Subcutaneous adipose tissue (tissue), 4 donors: ENCODE measurements around the gene MCM3. TPM values are rescaled to one million over a fixed set of nuclear protein-coding genes. Genes with fewer than 3 reads are reported as not detected.

Source experiments
- total RNA-seq, 4 donors: library from RNA; depleted of rRNA; stranded (reverse); fragments of >200 nt; gene quantifications; one replicate each; pipeline ENCODE4 v1.1.0, GENCODE V29; 2016
- TF ChIP-seq, protein P1 (sequence below): fragments of 450-650 bp; IDR thresholded peaks from one replicate; pipeline ENCODE4 v1.5.1; 2016; ENCODE audit warnings: low read depth, mild to moderate bottlenecking, control low read depth, antibody characterized with exemption, moderate library complexity

MCM3 gene
- total RNA-seq, 4 donors from 2014 or later, result 22.9 to 30.9 (median 27.6) TPM

DNA sequence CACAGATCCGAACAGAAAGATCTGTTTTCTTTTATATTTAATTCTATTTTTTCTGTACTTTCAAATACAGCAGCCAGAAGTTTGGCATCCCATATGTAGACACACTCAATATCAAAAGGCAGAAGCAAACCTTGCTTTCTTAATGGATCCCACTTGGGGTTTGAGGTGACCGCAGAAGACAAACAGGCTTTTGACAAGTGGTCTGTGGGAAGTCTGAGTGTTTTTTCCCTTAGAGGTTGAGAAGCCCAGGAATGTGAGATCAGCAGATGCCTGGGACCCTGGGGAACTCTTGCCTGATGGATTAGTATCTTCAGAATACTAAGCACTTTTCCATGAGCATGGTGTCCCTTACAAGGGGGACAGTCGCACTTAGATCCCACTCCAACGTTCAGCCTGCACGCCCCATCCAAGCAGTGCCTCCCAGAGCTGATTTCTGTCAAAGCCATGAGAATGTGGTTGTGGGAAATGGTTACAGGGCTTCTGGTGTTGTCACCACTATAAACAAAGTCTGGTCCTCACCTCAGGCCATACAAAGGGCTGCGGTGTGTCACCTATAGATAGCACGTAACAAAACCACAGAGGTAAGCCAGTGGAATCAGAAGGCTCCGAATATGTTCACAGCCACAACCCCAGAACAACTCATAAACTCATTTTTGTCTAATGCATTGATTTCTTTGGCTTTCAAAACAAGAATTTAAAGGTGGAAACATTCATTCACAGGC is 53.0 kb downstream of the MCM3 start:
- TF ChIP-seq, protein P1, sequence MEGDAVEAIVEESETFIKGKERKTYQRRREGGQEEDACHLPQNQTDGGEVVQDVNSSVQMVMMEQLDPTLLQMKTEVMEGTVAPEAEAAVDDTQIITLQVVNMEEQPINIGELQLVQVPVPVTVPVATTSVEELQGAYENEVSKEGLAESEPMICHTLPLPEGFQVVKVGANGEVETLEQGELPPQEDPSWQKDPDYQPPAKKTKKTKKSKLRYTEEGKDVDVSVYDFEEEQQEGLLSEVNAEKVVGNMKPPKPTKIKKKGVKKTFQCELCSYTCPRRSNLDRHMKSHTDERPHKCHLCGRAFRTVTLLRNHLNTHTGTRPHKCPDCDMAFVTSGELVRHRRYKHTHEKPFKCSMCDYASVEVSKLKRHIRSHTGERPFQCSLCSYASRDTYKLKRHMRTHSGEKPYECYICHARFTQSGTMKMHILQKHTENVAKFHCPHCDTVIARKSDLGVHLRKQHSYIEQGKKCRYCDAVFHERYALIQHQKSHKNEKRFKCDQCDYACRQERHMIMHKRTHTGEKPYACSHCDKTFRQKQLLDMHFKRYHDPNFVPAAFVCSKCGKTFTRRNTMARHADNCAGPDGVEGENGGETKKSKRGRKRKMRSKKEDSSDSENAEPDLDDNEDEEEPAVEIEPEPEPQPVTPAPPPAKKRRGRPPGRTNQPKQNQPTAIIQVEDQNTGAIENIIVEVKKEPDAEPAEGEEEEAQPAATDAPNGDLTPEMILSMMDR, result no peak

DNA sequence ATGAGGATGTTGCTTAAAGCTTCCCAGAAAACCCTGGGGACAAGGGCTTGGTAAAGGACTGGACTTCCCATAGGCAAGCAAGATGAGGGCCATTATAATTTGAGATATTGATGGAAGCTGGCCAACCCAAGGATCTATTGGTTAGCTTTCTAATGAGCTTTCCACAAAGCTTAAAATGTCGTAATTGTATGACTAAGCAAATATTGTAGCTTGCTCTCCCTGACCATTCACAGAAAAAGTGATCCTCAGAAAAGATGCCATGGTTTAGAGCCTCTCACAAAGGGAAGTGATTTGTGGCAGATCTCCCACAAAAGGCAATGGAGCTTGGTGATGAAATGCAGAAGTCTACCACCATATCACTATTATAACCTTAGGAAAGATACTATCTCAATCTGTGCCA is 53.9 kb downstream of the MCM3 start:
- TF ChIP-seq, protein P1, result no peak

DNA sequence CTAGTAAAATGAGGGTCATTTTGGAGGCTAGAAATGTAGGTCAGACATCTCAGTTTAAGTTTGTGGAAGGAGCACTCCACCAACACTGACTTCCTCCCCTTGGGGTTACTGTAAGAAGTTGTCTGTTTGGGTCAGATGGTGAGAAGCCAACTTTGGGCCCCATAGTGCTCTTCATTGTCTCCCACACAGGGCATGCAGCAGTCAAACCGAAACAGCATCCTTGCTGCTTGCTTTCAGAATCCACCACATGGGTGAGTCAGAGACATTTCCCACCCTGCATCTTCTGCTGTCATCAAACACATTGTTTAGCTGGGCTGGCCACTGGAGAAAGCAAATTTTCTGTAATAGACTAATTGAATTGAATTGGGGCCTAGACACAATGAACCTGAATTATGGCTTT is 57.0 kb downstream of the MCM3 start:
- TF ChIP-seq, protein P1, result no peak

DNA sequence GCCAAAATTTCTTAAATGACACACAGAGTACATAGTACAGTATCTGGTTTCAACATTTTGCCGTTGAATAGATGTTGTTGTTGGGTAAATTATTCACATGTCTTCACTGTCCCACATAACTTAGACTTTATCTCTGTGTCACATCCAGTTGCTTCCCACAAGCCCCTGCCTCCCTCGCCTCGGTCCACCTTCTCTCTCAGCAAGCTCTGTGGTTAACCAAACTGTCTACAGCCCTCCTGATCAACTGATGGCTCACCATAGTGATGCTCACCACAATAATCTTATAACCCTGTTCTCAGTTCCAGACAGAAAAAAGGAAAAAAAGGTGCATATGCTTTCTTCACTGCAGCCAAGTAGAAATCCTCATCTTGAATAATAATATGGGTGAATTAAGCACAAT is 63.2 kb downstream of the MCM3 start:
- TF ChIP-seq, protein P1, result no peak

DNA sequence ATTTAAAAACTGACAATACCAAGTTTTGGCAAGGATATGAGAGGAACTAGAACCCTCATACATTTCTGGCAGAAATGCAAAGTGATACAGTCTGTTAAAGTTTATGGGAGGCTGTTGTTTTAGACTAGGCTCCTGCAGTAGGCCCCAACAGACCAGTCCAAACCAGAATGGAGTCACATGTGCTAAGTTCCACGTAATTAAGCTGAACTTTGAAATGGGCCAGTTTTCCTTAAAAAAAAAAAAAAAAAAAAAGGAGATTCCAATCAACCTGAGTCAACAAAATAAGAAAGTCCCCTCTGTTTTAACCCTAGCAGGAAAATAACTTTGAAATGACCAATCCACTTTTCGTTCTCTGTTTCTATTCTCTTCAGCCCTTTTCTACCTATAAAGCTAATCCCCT is 66.8 kb downstream of the MCM3 start:
- TF ChIP-seq, protein P1, result no peak

DNA sequence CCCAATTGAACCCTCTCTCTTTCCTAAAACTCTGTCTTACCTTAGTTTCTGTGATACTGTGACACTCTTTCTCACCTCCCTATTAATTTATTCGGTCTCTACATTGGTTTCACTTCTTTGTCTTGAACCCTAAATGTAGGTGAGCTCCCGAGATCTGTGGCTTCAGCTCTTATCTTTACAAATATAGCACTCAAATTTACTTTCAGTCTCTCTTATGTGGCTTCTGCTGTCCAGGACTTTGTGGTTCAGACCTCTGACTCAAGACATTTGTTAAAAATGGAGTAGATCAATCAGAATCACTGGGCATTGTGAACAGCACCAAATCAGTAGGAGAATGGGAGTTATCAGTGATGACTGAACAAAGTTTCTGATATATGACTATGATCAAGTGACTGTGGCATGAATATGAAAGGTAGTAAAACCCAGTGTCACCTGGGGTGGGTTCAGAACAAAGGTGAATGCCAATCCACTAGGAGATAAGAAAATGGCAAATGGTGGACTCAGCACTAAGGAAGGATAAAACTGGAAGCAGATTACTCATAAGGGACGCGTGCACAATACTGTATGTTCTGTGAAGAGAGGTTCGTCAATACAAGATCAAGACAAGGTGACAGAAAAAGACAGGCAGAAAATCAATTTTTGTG is 67.5 kb downstream of the MCM3 start:
- TF ChIP-seq, protein P1, result no peak

DNA sequence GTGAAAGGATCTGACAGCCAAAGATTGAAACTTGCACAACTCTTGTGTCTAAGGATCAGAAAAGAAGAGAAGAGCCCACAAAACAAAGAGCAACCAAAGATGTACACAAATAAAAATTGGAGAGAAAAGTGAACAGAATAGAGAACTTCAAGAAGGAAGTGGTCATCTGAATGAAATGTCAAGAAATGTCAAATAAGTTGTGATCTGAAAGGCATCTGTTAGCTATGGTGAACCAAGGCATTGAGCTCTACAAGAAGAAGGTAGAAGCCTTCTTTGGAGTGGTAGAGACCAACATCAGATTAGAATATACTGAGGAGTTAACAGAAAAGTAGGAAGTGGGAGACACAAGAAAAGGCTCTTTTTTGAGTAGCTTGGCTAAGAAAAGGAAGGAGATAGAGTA is 68.8 kb downstream of the MCM3 start:
- TF ChIP-seq, protein P1, result no peak

Other genes with a start within 250 kb of the MCM3 start
- gene PKHD1, start 197.1 kb downstream of the MCM3 start, total RNA-seq, result 1 to 10 TPM in 1 of 4 donors, under 1 TPM in 3; under 0.01 to 1.1 (median 0.35) TPM
- not detected for gene IL17A, start 98.4 kb downstream of the MCM3 start, total RNA-seq
- gene IL17F, start 40.2 kb downstream of the MCM3 start, total RNA-seq, result not detected
- 1 to 10 TPM; 2.8 to 9.9 (median 4.3) TPM for gene PAQR8, start 77.4 kb upstream of the MCM3 start, total RNA-seq
- gene EFHC1, start 135.6 kb upstream of the MCM3 start, total RNA-seq, result 10 to 100 TPM; 26.2 to 33.9 (median 27.3) TPM